DMS153 (cell line): ENCODE data around the gene TRAPPC2L.

ENCODE experiments used
- DNase-seq: peaks from one replicate; lab custom pipeline; 2025; lab: John Stamatoyannopoulos, UW

Gene TRAPPC2L

GRCh38 chr16:88910284-88911135 is 53.6 kb downstream of the TRAPPC2L start:
- no peak for DNase-seq

DNA sequence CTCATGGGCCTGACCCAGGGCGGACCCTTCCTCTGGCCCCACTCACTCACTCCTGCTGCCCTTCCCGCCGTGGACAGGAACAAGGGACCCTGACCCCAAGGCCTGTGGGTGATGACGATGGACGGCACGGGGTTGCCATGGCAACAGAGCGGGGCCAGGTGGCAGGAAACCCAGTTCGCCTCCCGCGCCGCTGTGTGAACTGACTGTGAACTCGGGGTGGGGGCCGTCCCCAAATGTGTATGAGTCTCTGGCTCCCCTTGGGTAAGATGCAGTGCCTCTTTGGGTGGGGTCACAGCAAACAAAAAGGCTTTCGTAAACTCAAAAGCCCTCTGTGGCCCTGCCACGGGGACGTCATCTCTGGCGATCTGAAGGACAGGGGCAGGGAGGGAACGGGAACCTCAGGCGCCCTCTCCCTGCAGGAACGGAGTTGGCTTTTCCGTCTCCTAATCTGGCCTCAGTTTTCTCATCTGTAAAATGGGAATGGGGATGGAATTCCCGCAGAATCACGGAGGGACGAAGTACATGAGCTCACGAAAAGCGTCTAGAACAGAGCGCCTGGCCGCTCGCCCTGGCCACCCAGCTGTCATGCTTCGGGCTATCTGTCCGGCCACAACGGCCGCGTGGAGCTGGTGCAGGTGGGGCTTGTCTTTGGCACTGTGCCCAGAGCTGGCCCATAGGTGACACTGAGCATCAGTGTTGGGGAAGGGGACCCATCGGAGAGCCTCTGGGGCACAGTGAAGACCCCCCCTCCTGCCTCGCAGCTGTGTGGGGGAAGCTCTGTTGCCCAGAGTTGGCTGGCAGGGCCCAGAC is 54.4 kb downstream of the TRAPPC2L start:
- no peak for DNase-seq

DNA sequence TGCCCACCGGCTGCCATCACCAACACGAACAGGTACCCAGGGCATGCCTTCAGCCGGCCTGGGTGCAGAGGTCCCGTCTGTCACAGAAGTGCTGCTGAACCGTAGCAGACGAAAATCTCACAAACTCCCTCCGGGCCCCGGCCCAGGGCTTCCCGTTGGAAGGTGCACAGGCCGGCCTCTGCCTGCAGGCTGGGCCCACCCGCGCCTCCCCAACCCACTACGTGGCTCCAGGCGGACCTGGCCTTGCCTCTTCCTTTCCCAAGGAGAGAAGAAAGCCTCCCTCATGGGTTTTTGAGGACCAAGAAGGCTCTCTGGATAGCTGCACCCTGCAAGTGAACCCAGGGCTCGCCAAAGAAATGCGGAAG is 55.0 kb downstream of the TRAPPC2L start:
- DNase-seq, result no peak
